ENCODE results near the gene DUT. TPM values are rescaled to one million over a fixed set of nuclear protein-coding genes. Genes with fewer than 3 reads are reported as not detected.

Gene DUT
- total and polyA plus RNA-seq, 2 of the 8 experiments (the other 6 are each of a cell fraction or from before 2014, with no cell fraction given) = 71.5 to 246 TPM

DNA sequence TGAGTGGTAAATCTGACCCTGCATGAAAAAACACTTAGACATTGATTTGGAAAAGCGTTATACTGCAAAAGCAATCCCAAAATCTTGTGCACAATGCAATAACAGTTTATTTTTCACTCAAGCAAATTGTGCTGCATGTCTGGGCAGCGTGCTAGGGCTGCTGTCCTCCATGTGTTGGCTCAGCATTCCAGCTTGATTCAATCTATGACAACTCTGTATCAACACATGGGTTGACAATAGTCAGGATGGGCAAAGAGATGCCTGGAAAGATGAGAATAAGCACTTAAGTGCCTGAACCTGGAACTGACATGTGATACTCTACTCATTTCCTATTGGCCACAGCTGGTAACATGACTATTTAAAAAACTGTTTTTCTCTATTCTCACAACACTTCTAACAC, 51.8 kb downstream of the DUT start (continued):
- no peak for TF ChIP-seq CHD1 (IDR thresholded peaks at IDR 0.05; ENCODE audit: low read depth, low read length)
- TF ChIP-seq SP4 (IDR thresholded peaks at IDR 0.05; ENCODE audit: low read length) = no peak
- TF ChIP-seq EZH2 (IDR thresholded peaks at IDR 0.05; ENCODE audit: low read depth, low read length, severe bottlenecking) = no peak

Measured in H1 (cell line).